ENCODE measurements around the gene SNTG2. TPM values are rescaled to one million over a fixed set of nuclear protein-coding genes. Genes with fewer than 3 reads are reported as not detected.

The SNTG2 gene
- total RNA-seq, 1 donor, result 0.09 TPM

GRCh38 chr2:1078326-1078725 lies 127.7 kb downstream of the SNTG2 start:
- TF ChIP-seq, protein P1, sequence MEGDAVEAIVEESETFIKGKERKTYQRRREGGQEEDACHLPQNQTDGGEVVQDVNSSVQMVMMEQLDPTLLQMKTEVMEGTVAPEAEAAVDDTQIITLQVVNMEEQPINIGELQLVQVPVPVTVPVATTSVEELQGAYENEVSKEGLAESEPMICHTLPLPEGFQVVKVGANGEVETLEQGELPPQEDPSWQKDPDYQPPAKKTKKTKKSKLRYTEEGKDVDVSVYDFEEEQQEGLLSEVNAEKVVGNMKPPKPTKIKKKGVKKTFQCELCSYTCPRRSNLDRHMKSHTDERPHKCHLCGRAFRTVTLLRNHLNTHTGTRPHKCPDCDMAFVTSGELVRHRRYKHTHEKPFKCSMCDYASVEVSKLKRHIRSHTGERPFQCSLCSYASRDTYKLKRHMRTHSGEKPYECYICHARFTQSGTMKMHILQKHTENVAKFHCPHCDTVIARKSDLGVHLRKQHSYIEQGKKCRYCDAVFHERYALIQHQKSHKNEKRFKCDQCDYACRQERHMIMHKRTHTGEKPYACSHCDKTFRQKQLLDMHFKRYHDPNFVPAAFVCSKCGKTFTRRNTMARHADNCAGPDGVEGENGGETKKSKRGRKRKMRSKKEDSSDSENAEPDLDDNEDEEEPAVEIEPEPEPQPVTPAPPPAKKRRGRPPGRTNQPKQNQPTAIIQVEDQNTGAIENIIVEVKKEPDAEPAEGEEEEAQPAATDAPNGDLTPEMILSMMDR (IDR thresholded peaks at IDR 0.05; ENCODE audit: insufficient read depth, low read length), result no peak
- DNase-seq (ENCODE audit: low read depth), result no peak
- no peak overlapping the region for H3K4me3 ChIP-seq (ENCODE audit: low read depth, low read length)

DNA sequence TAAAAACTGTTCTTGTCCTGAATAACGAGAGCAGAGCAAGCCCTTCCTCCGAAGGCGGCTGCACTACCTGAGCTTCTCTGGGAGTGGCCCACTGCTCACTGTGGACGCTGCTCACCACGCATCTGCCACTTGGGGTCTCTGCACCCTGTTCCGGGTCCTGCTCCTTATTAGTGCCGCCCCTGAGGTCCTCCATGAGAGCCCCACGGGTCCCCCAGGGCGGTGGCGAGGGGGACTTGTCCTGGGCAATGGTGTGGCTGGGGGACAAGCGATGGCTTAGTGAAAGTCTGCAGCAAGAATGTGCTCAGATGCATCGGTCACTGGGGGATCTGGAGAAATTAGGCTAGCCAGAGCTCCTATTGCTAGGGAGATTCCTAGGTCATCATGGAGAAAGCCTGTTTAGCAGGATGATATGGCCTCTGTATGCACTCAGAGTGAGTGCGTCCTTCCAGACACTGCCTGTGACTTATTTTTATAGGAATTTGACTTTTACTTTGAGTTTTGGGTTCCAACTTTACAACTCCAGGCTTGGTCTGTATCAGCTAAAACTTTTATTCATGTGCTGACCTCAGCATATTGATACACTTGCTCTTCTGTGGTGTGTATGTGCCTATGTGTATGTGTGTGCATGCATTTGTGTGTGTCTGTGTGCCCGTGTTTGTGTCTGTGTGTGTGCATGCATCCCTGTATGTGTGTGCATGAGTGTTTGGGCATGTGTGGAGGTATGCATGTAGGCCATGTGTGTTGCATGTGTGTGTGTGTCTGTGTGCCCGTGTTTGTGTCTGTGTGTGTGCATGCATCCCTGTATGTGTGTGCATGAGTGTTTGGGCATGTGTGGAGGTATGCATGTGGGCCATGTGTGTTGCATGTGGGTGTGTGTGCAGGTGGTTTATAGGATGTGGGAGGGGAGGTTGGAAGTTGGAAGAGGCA lies 129.5 kb downstream of the SNTG2 start:
- H3K4me3 ChIP-seq (ENCODE audit: low read depth, low read length), result no peak overlapping the region
- TF ChIP-seq, protein P1 (IDR thresholded peaks at IDR 0.05; ENCODE audit: insufficient read depth, low read length), result no peak
- no peak for DNase-seq (ENCODE audit: low read depth)

GRCh38 chr2:1081451-1082225 lies 131.0 kb downstream of the SNTG2 start:
- no peak overlapping the region for H3K4me3 ChIP-seq (ENCODE audit: low read depth, low read length)
- peak; percentile 1 for DNase-seq (ENCODE audit: low read depth)
- TF ChIP-seq, protein P1 (IDR thresholded peaks at IDR 0.05; ENCODE audit: insufficient read depth, low read length), result no peak

- DNase-seq (ENCODE audit: low read depth), result no peak
- TF ChIP-seq, protein P1 (IDR thresholded peaks at IDR 0.05; ENCODE audit: insufficient read depth, low read length), result no peak
- H3K4me3 ChIP-seq (ENCODE audit: low read depth, low read length), result no peak overlapping the region
Observed at GRCh38 chr2:1082456-1083205, 132.0 kb downstream of the SNTG2 start.

DNA sequence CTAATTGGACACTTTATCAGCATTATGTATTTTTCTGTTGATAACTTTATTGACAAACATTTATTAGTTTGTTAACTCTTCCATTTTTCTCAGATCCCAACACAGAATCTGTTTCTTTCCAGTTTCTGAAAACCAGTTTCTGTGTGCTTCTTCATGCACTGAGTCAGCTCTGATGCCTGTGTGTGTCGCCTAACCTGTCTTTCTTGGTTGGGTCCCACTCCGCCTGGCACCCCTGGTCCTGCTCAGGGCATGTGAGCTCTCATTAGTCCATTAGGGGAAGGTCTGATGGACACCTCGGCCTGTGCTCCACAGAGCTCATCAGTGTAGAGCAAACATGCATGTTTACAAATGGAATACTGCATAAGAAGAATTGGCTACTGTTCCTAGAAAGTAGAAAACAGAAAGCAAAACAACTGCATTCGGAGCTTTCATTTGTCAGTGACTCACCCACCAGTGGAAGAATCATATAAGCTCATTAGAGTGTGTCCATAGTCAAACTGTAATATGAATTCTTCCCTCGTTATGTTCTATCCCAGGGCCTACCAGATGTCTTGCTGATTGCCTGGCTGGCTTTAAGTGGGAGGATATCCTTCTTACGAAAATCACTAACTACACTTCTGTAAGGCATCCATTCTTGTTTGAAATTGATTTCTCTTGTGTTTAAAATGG lies 137.7 kb downstream of the SNTG2 start:
- H3K4me3 ChIP-seq (ENCODE audit: low read depth, low read length), result no peak overlapping the region
- TF ChIP-seq, protein P1 (IDR thresholded peaks at IDR 0.05; ENCODE audit: insufficient read depth, low read length), result no peak
- no peak for DNase-seq (ENCODE audit: low read depth)

DNA sequence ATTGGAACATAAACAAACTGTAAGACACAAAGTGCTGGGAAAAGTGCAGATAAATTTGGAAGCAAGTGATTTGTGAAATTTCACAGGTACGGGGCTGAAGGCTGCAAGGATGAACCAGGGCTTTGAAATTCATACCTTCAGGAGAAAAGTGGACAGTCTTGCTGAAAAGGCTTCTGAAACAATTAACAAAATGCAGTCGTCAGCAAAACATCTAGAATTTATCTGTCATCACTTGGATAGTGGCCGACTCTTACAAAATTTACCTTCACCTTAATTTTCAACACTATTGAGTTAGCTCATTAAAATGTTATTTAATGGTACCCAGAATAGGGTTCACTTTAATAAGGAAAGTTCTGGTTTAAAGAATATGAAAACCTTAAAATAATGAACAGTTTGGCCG lies 138.3 kb downstream of the SNTG2 start:
- TF ChIP-seq, protein P1 (IDR thresholded peaks at IDR 0.05; ENCODE audit: insufficient read depth, low read length), result no peak
- no peak overlapping the region for H3K4me3 ChIP-seq (ENCODE audit: low read depth, low read length)
- no peak for DNase-seq (ENCODE audit: low read depth)
